ENCODE data around the gene ATM.
A peak's percentile ranks its signal among the peaks of the same experiment; 100 is the strongest.
"Not testable (repeated sequence)": the region's sequence is repeated elsewhere in the genome, so short reads cannot be mapped to it uniquely, and the experiment has no call there.

Gene ATM

GRCh38 chr11:108388576-108388975 is 165.7 kb downstream of the ATM start:
- no peak for DNase-seq

- no peak for DNase-seq
Measured at GRCh38 chr11:108392353-108392752, 169.5 kb downstream of the ATM start.

GRCh38 chr11:108393046-108393445 is 170.2 kb downstream of the ATM start:
- no peak for DNase-seq

- DNase-seq = peak; percentile 48
Measured at GRCh38 chr11:108394744-108395284, 171.9 kb downstream of the ATM start.

GRCh38 chr11:108396672-108397071 is 173.8 kb downstream of the ATM start:
- DNase-seq = not testable (repeated sequence)

GRCh38 chr11:108398439-108398838 is 175.6 kb downstream of the ATM start:
- DNase-seq = no peak

GRCh38 chr11:108402241-108402640 is 179.4 kb downstream of the ATM start:
- no peak for DNase-seq

- DNase-seq = no peak
Measured at GRCh38 chr11:108403052-108403451, 180.2 kb downstream of the ATM start.

- DNase-seq = no peak
Measured at GRCh38 chr11:108405706-108406105, 182.8 kb downstream of the ATM start.

GRCh38 chr11:108414958-108415357 is 192.1 kb downstream of the ATM start:
- no peak for DNase-seq

GRCh38 chr11:108417551-108417950 is 194.7 kb downstream of the ATM start:
- not testable (repeated sequence) for DNase-seq
